ENCODE results near the gene ZEB2.

DNA sequence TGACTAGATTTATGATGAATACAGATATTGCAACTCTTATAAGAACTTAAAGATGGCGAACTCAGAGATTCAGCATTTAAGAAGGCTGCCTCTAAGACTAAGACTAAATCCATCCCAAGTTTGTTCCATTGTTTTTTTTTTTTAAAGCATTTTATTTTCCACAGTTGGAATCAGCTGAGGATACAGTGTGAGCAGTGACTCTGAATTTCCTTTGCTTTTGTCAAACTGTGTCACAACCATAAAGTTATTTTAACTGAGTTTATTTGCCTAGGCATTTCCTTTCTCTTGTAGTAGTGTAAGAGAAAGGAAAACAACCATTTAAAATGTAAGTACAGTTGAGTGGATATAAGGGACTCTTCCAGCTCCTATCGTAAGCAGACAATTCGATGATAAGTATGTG is 63.9 kb downstream of the ZEB2 start:
- no peak for TF ChIP-seq EZH2phosphoT487 (IDR thresholded peaks at IDR 0.05; ENCODE audit: borderline replicate concordance)
- TF ChIP-seq, protein P1, sequence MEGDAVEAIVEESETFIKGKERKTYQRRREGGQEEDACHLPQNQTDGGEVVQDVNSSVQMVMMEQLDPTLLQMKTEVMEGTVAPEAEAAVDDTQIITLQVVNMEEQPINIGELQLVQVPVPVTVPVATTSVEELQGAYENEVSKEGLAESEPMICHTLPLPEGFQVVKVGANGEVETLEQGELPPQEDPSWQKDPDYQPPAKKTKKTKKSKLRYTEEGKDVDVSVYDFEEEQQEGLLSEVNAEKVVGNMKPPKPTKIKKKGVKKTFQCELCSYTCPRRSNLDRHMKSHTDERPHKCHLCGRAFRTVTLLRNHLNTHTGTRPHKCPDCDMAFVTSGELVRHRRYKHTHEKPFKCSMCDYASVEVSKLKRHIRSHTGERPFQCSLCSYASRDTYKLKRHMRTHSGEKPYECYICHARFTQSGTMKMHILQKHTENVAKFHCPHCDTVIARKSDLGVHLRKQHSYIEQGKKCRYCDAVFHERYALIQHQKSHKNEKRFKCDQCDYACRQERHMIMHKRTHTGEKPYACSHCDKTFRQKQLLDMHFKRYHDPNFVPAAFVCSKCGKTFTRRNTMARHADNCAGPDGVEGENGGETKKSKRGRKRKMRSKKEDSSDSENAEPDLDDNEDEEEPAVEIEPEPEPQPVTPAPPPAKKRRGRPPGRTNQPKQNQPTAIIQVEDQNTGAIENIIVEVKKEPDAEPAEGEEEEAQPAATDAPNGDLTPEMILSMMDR (conservative IDR thresholded peaks at IDR 0.05; ENCODE audit: low read length): no peak

All from Loucy (cell line).